PC-9 (cell line): ENCODE data around the gene CLEC9A.

ENCODE experiments used
- EZH2 ChIP-seq: fragments of 200-600 bp; sonication (generic); IDR thresholded peaks from 2 replicates; pipeline ENCODE4 v1.8.0; 2017; ENCODE audit warnings: antibody characterized with exemption, low read depth
- TF ChIP-seq, protein P1 (sequence below): fragments of 200-600 bp; sonication (generic); conservative IDR thresholded peaks from 2 replicates; pipeline ENCODE4 v1.6.1; 2017; ENCODE audit warnings: mixed run types, antibody characterized with exemption, mild to moderate bottlenecking, moderate library complexity

DNA sequence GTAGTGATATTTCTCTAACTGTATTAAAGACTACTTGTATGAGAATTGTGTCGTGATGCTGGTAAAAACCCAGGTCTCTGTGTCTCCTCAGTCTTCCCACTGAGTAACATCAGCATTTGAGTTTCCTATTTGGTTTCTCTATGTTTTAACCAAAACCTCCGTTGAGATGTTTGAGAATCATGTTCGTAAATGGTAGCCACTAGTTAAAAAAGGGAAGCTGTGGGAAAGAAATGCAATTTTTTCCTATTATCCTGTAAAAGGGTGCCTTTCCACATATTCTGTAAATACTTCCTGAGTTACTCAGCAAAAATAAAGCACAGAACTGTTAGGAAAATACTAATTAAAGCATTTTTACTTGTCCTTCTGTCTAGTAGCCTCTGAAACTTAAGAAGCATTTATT, 38.6 kb upstream of the CLEC9A start:
- TF ChIP-seq, protein P1, sequence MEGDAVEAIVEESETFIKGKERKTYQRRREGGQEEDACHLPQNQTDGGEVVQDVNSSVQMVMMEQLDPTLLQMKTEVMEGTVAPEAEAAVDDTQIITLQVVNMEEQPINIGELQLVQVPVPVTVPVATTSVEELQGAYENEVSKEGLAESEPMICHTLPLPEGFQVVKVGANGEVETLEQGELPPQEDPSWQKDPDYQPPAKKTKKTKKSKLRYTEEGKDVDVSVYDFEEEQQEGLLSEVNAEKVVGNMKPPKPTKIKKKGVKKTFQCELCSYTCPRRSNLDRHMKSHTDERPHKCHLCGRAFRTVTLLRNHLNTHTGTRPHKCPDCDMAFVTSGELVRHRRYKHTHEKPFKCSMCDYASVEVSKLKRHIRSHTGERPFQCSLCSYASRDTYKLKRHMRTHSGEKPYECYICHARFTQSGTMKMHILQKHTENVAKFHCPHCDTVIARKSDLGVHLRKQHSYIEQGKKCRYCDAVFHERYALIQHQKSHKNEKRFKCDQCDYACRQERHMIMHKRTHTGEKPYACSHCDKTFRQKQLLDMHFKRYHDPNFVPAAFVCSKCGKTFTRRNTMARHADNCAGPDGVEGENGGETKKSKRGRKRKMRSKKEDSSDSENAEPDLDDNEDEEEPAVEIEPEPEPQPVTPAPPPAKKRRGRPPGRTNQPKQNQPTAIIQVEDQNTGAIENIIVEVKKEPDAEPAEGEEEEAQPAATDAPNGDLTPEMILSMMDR: no peak
- TF ChIP-seq EZH2: no peak
